ENCODE results near the gene GDAP2.

GDAP2 gene, protein sequence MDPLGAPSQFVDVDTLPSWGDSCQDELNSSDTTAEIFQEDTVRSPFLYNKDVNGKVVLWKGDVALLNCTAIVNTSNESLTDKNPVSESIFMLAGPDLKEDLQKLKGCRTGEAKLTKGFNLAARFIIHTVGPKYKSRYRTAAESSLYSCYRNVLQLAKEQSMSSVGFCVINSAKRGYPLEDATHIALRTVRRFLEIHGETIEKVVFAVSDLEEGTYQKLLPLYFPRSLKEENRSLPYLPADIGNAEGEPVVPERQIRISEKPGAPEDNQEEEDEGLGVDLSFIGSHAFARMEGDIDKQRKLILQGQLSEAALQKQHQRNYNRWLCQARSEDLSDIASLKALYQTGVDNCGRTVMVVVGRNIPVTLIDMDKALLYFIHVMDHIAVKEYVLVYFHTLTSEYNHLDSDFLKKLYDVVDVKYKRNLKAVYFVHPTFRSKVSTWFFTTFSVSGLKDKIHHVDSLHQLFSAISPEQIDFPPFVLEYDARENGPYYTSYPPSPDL

DNA sequence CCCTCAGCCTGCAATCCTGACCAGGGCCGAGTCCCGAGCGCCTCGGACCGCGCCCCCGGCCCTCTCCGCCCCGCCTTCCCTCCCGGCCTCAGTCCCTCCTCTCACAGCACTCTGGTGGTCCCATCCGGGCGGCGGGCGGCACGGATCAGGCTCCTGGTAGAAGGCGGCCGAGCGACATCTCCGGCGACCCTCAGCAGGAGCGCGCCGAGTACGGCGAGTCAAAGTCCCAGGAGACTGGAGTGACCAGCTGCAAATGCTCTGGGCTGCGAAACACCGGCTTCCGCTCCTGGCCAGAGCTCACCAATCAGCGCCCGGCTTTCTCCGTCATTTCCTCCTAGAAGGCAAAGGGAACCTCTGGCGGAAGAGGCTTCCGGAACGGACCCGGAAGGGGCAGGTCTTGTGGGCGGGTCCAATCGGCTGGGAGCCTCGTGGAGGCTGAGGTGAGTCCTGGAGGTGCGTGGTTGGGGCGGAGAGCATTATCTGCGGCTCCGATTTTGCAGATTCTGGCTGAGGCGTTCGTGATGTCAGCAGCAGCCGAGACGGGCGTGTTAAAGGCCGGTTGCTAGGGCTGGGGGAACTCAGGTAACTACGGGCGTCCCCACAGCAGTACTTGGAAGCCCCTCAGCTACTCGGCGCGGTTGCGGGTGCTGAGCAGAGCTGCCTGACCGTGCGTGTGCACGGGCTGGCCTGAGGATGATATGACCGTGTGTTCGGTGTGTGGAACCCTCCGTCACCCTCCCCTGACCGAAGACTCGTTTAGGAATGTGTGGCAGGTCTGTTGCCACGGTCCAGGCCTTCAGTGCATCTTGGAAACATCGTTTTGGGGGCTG is at the start of gene GDAP2, which contains the start of gene WDR3:
Gene GDAP2 (minus strand): TSS at position 279 of the 830 bp plus-strand sequence. CDS start 9,264 bp downstream, outside the sequence.
Gene WDR3 (plus strand): TSS at position 397 of the 830 bp plus-strand sequence. CDS start 3,581 bp downstream, outside the sequence.
- TF ChIP-seq GLIS3 (CRISPR knock-in tag; IDR thresholded peaks at IDR 0.05), result no peak
- TF ChIP-seq RARB (CRISPR knock-in tag; IDR thresholded peaks at IDR 0.05), result no peak
- no peak for TF ChIP-seq ESRRG (CRISPR knock-in tag; IDR thresholded peaks at IDR 0.05)
- TF ChIP-seq, protein P1, sequence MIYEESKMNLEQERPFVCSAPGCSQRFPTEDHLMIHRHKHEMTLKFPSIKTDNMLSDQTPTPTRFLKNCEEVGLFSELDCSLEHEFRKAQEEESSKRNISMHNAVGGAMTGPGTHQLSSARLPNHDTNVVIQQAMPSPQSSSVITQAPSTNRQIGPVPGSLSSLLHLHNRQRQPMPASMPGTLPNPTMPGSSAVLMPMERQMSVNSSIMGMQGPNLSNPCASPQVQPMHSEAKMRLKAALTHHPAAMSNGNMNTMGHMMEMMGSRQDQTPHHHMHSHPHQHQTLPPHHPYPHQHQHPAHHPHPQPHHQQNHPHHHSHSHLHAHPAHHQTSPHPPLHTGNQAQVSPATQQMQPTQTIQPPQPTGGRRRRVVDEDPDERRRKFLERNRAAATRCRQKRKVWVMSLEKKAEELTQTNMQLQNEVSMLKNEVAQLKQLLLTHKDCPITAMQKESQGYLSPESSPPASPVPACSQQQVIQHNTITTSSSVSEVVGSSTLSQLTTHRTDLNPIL (CRISPR knock-in tag; IDR thresholded peaks at IDR 0.05; ENCODE audit: low read depth), result no peak
- TF ChIP-seq, protein P2, sequence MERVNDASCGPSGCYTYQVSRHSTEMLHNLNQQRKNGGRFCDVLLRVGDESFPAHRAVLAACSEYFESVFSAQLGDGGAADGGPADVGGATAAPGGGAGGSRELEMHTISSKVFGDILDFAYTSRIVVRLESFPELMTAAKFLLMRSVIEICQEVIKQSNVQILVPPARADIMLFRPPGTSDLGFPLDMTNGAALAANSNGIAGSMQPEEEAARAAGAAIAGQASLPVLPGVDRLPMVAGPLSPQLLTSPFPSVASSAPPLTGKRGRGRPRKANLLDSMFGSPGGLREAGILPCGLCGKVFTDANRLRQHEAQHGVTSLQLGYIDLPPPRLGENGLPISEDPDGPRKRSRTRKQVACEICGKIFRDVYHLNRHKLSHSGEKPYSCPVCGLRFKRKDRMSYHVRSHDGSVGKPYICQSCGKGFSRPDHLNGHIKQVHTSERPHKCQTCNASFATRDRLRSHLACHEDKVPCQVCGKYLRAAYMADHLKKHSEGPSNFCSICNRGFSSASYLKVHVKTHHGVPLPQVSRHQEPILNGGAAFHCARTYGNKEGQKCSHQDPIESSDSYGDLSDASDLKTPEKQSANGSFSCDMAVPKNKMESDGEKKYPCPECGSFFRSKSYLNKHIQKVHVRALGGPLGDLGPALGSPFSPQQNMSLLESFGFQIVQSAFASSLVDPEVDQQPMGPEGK (CRISPR knock-in tag; IDR thresholded peaks at IDR 0.05; ENCODE audit: borderline replicate concordance), result no peak
- TF ChIP-seq ARNTL (CRISPR knock-in tag; IDR thresholded peaks at IDR 0.05; ENCODE audit: borderline replicate concordance, low read depth), result no peak
- no peak for TF ChIP-seq TCF4 (CRISPR knock-in tag; IDR thresholded peaks at IDR 0.05; ENCODE audit: borderline replicate concordance)
- TF ChIP-seq ISL1 (CRISPR knock-in tag; IDR thresholded peaks at IDR 0.05), result no peak
- TF ChIP-seq, protein P3, sequence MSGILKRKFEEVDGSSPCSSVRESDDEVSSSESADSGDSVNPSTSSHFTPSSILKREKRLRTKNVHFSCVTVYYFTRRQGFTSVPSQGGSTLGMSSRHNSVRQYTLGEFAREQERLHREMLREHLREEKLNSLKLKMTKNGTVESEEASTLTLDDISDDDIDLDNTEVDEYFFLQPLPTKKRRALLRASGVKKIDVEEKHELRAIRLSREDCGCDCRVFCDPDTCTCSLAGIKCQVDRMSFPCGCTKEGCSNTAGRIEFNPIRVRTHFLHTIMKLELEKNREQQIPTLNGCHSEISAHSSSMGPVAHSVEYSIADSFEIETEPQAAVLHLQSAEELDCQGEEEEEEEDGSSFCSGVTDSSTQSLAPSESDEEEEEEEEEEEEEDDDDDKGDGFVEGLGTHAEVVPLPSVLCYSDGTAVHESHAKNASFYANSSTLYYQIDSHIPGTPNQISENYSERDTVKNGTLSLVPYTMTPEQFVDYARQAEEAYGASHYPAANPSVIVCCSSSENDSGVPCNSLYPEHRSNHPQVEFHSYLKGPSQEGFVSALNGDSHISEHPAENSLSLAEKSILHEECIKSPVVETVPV (CRISPR knock-in tag; IDR thresholded peaks at IDR 0.05), result no peak
- no peak for TF ChIP-seq ZFP3 (CRISPR knock-in tag; IDR thresholded peaks at IDR 0.05)
- TF ChIP-seq ZFP30 (CRISPR knock-in tag; IDR thresholded peaks at IDR 0.05), result no peak
- TF ChIP-seq ZNF8 (CRISPR knock-in tag; IDR thresholded peaks at IDR 0.05), result no peak
- TF ChIP-seq ZNF70 (CRISPR knock-in tag; IDR thresholded peaks at IDR 0.05), result no peak
- TF ChIP-seq CSDC2 (CRISPR knock-in tag; IDR thresholded peaks at IDR 0.05), result no peak
- no peak for TF ChIP-seq ZNF565 (CRISPR knock-in tag; conservative IDR thresholded peaks at IDR 0.05; ENCODE audit: low read depth)
- peak; percentile 97 for ATAC-seq

DNA sequence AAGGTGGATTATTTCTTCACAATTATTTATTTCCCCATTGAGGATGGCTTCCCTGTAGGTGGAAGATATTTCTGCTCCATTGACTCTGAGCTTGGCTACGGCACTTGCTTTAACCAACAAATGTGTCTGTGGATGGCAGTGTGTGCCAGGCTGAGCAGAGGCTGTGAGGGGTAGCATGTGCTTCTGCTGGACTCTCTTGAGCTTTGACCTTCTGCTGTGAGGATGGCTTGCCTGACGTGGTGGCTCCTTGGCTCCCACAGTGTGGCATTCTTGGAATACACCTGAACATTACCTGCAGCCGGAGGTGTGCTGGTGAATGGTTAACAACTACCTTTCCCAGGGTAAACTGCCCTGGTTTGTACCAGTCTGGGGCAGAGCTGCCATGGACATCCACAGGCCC is 47.0 kb upstream of the GDAP2 start:
- no peak for ATAC-seq
- TF ChIP-seq, protein P4, sequence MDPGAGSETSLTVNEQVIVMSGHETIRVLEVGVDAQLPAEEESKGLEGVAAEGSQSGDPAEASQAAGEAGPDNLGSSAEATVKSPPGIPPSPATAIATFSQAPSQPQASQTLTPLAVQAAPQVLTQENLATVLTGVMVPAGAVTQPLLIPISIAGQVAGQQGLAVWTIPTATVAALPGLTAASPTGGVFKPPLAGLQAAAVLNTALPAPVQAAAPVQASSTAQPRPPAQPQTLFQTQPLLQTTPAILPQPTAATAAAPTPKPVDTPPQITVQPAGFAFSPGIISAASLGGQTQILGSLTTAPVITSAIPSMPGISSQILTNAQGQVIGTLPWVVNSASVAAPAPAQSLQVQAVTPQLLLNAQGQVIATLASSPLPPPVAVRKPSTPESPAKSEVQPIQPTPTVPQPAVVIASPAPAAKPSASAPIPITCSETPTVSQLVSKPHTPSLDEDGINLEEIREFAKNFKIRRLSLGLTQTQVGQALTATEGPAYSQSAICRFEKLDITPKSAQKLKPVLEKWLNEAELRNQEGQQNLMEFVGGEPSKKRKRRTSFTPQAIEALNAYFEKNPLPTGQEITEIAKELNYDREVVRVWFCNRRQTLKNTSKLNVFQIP (CRISPR knock-in tag; IDR thresholded peaks at IDR 0.05; ENCODE audit: borderline replicate concordance, low read depth), result no peak
- TF ChIP-seq, protein P2 (CRISPR knock-in tag; IDR thresholded peaks at IDR 0.05; ENCODE audit: borderline replicate concordance), result no peak
- TF ChIP-seq, protein P5, sequence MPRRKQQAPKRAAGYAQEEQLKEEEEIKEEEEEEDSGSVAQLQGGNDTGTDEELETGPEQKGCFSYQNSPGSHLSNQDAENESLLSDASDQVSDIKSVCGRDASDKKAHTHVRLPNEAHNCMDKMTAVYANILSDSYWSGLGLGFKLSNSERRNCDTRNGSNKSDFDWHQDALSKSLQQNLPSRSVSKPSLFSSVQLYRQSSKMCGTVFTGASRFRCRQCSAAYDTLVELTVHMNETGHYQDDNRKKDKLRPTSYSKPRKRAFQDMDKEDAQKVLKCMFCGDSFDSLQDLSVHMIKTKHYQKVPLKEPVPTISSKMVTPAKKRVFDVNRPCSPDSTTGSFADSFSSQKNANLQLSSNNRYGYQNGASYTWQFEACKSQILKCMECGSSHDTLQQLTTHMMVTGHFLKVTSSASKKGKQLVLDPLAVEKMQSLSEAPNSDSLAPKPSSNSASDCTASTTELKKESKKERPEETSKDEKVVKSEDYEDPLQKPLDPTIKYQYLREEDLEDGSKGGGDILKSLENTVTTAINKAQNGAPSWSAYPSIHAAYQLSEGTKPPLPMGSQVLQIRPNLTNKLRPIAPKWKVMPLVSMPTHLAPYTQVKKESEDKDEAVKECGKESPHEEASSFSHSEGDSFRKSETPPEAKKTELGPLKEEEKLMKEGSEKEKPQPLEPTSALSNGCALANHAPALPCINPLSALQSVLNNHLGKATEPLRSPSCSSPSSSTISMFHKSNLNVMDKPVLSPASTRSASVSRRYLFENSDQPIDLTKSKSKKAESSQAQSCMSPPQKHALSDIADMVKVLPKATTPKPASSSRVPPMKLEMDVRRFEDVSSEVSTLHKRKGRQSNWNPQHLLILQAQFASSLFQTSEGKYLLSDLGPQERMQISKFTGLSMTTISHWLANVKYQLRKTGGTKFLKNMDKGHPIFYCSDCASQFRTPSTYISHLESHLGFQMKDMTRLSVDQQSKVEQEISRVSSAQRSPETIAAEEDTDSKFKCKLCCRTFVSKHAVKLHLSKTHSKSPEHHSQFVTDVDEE (CRISPR knock-in tag; IDR thresholded peaks at IDR 0.05), result no peak
- TF ChIP-seq ZNF565 (CRISPR knock-in tag; conservative IDR thresholded peaks at IDR 0.05; ENCODE audit: low read depth) (no peak), ARNTL (CRISPR knock-in tag; IDR thresholded peaks at IDR 0.05; ENCODE audit: borderline replicate concordance, low read depth) (no peak), ZFP3 (CRISPR knock-in tag; IDR thresholded peaks at IDR 0.05) (no peak), OSR1 (CRISPR knock-in tag; IDR thresholded peaks at IDR 0.05) (no peak), ESRRG (CRISPR knock-in tag; IDR thresholded peaks at IDR 0.05) (no peak), ZFP30 (CRISPR knock-in tag; IDR thresholded peaks at IDR 0.05) (no peak), TCF4 (CRISPR knock-in tag; IDR thresholded peaks at IDR 0.05; ENCODE audit: borderline replicate concordance) (no peak), BACH2 (CRISPR knock-in tag; IDR thresholded peaks at IDR 0.05; ENCODE audit: borderline replicate concordance) (no peak), TOX (CRISPR knock-in tag; IDR thresholded peaks at IDR 0.05; ENCODE audit: borderline replicate concordance) (no peak), SNAI2 (CRISPR knock-in tag; IDR thresholded peaks at IDR 0.05) (no peak), ZNF70 (CRISPR knock-in tag; IDR thresholded peaks at IDR 0.05) (no peak), CSDC2 (CRISPR knock-in tag; IDR thresholded peaks at IDR 0.05) (no peak), RARB (CRISPR knock-in tag; IDR thresholded peaks at IDR 0.05) (no peak), ZC3H10 (CRISPR knock-in tag; IDR thresholded peaks at IDR 0.05) (no peak), ZNF8 (CRISPR knock-in tag; IDR thresholded peaks at IDR 0.05) (no peak), GLIS3 (CRISPR knock-in tag; IDR thresholded peaks at IDR 0.05) (no peak)
- TF ChIP-seq, protein P1 (CRISPR knock-in tag; IDR thresholded peaks at IDR 0.05; ENCODE audit: low read depth), result no peak

Measured in SK-N-SH treated with all-trans-retinoic acid at 6 μM for 48 hours (cell line).